H9 (cell line): Measurements from ENCODE around the gene ATP7B. TPM values are rescaled to one million over a fixed set of nuclear protein-coding genes. Genes with fewer than 3 reads are reported as not detected.

Experiments used
- DNase-seq: peaks from one replicate; pipeline ENCODE4 v3.0.0-alpha.2; 2017
- H2AFZ ChIP-seq: one replicate; pipeline ENCODE4 v1.6.1; 2013; ENCODE audit warnings: mild to moderate bottlenecking, low read length, control low read depth, moderate library complexity
- H2AK5ac ChIP-seq: 2 replicates; pipeline ENCODE4 v1.6.1; 2013; ENCODE audit warnings: low read length, control low read depth, mixed read lengths; ENCODE audit not compliant: insufficient read length
- H2BK120ac ChIP-seq: one replicate; pipeline ENCODE4 v1.6.1; 2013; ENCODE audit warnings: low read depth, mild to moderate bottlenecking, low read length, control low read depth, inconsistent platforms; ENCODE audit not compliant: poor library complexity, severe bottlenecking
- H2BK12ac ChIP-seq: 2 replicates; pipeline ENCODE4 v1.6.1; 2013; ENCODE audit warnings: low read length, control low read depth, mixed read lengths, low read depth; ENCODE audit not compliant: insufficient read length
- H2BK15ac ChIP-seq: 2 replicates; pipeline ENCODE4 v1.6.1; 2013; ENCODE audit warnings: low read depth, low read length, control low read depth
- H2BK20ac ChIP-seq: one replicate; pipeline ENCODE4 v1.6.1; 2013; ENCODE audit warnings: low read depth, mild to moderate bottlenecking, low read length, control low read depth, inconsistent platforms; ENCODE audit not compliant: poor library complexity, severe bottlenecking
- H2BK5ac ChIP-seq: 2 replicates; pipeline ENCODE4 v1.6.1; 2013; ENCODE audit warnings: low read length, control low read depth, mixed read lengths; ENCODE audit not compliant: insufficient read length
- H3K14ac ChIP-seq: 2 replicates; pipeline ENCODE4 v1.6.1; 2013; ENCODE audit warnings: low read length, control low read depth; ENCODE audit not compliant: insufficient read depth
- H3K18ac ChIP-seq: 2 replicates; pipeline ENCODE4 v1.6.1; 2013; ENCODE audit warnings: low read depth, mild to moderate bottlenecking, mixed read lengths, low read length, control low read depth; ENCODE audit not compliant: insufficient read length
- H3K23ac ChIP-seq: 2 replicates; pipeline ENCODE4 v1.6.1; 2013; ENCODE audit warnings: low read length, control low read depth, mixed read lengths, low read depth; ENCODE audit not compliant: insufficient read length
- H3K23me2 ChIP-seq: 2 replicates; pipeline ENCODE4 v1.6.1; 2013; ENCODE audit warnings: low read depth, mild to moderate bottlenecking, mixed read lengths, low read length, control low read depth; ENCODE audit not compliant: insufficient read length, poor library complexity, severe bottlenecking
- H3K27ac ChIP-seq: 2 replicates; pipeline ENCODE4 v1.5.1; 2013; ENCODE audit warnings: low read length, control low read depth, mixed read lengths, low read depth; ENCODE audit not compliant: insufficient read length
- H3K27me3 ChIP-seq: 2 replicates; pipeline ENCODE4 v1.6.1; 2013; ENCODE audit warnings: low read length, control low read depth, inconsistent platforms; ENCODE audit not compliant: insufficient read depth
- H3K4ac ChIP-seq: 2 replicates; pipeline ENCODE4 v1.6.1; 2013; ENCODE audit warnings: low read depth, mild to moderate bottlenecking, control low read depth, inconsistent platforms, low read length, moderate library complexity
- H3K4me1 ChIP-seq: 2 replicates; pipeline ENCODE4 v1.6.1; 2013; ENCODE audit warnings: low read length, control low read depth, inconsistent platforms; ENCODE audit not compliant: insufficient read depth
- H3K4me2 ChIP-seq: 2 replicates; pipeline ENCODE4 v1.6.1; 2013; ENCODE audit warnings: low read length, control low read depth, mixed read lengths; ENCODE audit not compliant: insufficient read length, insufficient read depth
- H3K56ac ChIP-seq: 2 replicates; pipeline ENCODE4 v1.6.1; 2013; ENCODE audit warnings: low read depth, mild to moderate bottlenecking, mixed read lengths, low read length, control low read depth; ENCODE audit not compliant: insufficient read length
- H3K79me1 ChIP-seq: 2 replicates; pipeline ENCODE4 v1.6.1; 2013; ENCODE audit warnings: low read depth, mild to moderate bottlenecking, moderate library complexity, low read length, control low read depth, inconsistent platforms; ENCODE audit not compliant: insufficient read depth, poor library complexity, severe bottlenecking
- H3K79me2 ChIP-seq: 2 replicates; pipeline ENCODE4 v1.6.1; 2013; ENCODE audit warnings: low read length, control low read depth, inconsistent platforms; ENCODE audit not compliant: insufficient read depth
- H3K9ac ChIP-seq: 2 replicates; pipeline ENCODE4 v1.6.1; 2013; ENCODE audit warnings: low read length, control low read depth, mixed read lengths; ENCODE audit not compliant: insufficient read length; ENCODE audit errors: extremely low read depth
- H3K9me3 ChIP-seq: one replicate; pipeline ENCODE4 v1.6.1; 2013; ENCODE audit warnings: low read depth, low read length, inconsistent platforms; ENCODE audit not compliant: control insufficient read depth
- H3T11ph ChIP-seq: one replicate; pipeline ENCODE4 v1.6.1; 2013; ENCODE audit warnings: mild to moderate bottlenecking, low read length, control low read depth, inconsistent platforms
- H4K20me1 ChIP-seq: one replicate; pipeline ENCODE4 v1.6.1; 2013; ENCODE audit not compliant: control insufficient read depth, insufficient read length, insufficient read depth
- H4K5ac ChIP-seq: 2 replicates; pipeline ENCODE4 v1.6.1; 2013; ENCODE audit warnings: low read depth, mild to moderate bottlenecking, mixed read lengths, low read length, control low read depth; ENCODE audit not compliant: insufficient read length
- H4K8ac ChIP-seq: replicated peaks from 2 replicates; pipeline ENCODE4 v1.6.1; 2013; ENCODE audit warnings: low read length, control low read depth, mixed read lengths, low read depth; ENCODE audit not compliant: insufficient read length
- H4K91ac ChIP-seq: 2 replicates; pipeline ENCODE4 v1.6.1; 2013; ENCODE audit warnings: low read depth, mild to moderate bottlenecking, moderate library complexity, mixed read lengths, low read length, control low read depth; ENCODE audit not compliant: insufficient read length
- H3K27ac Mint-ChIP-seq, 3 experiments: 2 replicates in 2 of 3; 3 replicates in 1 of 3; pipeline ENCODE4 v1.8.0; 2020 to 2021; ENCODE audit warnings: mixed read lengths in 3 of 3, mild to moderate bottlenecking in 1 of 3, moderate library complexity in 1 of 3
- H3K27me3 Mint-ChIP-seq: 2 replicates; pipeline ENCODE4 v1.8.0; 2021; ENCODE audit warnings: low read depth, mild to moderate bottlenecking, moderate library complexity, mixed read lengths
- H3K36me3 Mint-ChIP-seq, 3 experiments: 2 replicates in 2 of 3; 3 replicates in 1 of 3; pipeline ENCODE4 v1.8.0; 2020 to 2021; ENCODE audit warnings: low read depth in 3 of 3, mixed read lengths in 3 of 3; ENCODE audit not compliant: insufficient read depth in 1 of 3
- H3K4me1 Mint-ChIP-seq, 2 experiments: 2 replicates each; pipeline ENCODE4 v1.8.0; 2020; ENCODE audit warnings: mixed read lengths in 2 of 2
- H3K4me3 Mint-ChIP-seq, 2 experiments: 2 replicates in 1 of 2; 3 replicates in 1 of 2; pipeline ENCODE4 v1.8.0; 2020 to 2021; ENCODE audit warnings: mild to moderate bottlenecking in 2 of 2, mixed read lengths in 2 of 2, moderate library complexity in 1 of 2
- H3K9me3 Mint-ChIP-seq, 2 experiments: 2 replicates in 1 of 2; 3 replicates in 1 of 2; pipeline ENCODE4 v1.8.0; 2020; ENCODE audit warnings: mild to moderate bottlenecking in 2 of 2, mixed read lengths in 2 of 2, moderate library complexity in 1 of 2
- CTCF ChIP-seq: fragments of 200-600 bp; sonication (generic); conservative IDR thresholded peaks from 3 replicates; pipeline ENCODE4 v1.8.0; 2021; ENCODE audit warnings: antibody characterized with exemption, mild to moderate bottlenecking
- WGBS: extraction: QIAGEN DNeasy Blood & Tissue Kit; methylation state at CpG from one replicate; pipeline ENCODE4 v1.1.7; 2013; ENCODE audit warnings: missing lambda C conversion rate, low lambda C conversion rate, mixed read lengths; ENCODE audit not compliant: insufficient read length; ENCODE audit errors: extremely low coverage; 5-methylcytosine and 5-hydroxymethylcytosine counted together
- total RNA-seq: library from RNA; stranded (reverse); gene quantifications from 2 replicates; pipeline ENCODE4 v1.2.1, GENCODE V29; 2021

The ATP7B gene
- total RNA-seq, 1 experiment from 2014 or later: 5.8 TPM

GRCh38 chr13:51913421-51914136 is 97.7 kb downstream of the ATP7B start:
- Histone ChIP-seq H2AK5ac (no peak overlapping the region), H2BK5ac (no peak overlapping the region), H2BK12ac (no peak overlapping the region), H2AFZ (no peak overlapping the region), H4K20me1 (no peaks in the 10 kb centered on the region), H4K5ac (no peak overlapping the region), H3K18ac (no peak overlapping the region), H3K4ac (no peak overlapping the region), H3K27ac (no peak overlapping the region), H3K27me3 (no peaks in the 10 kb centered on the region), H4K91ac (no peak overlapping the region), H3K14ac (no peak overlapping the region), H3K9ac (no peak overlapping the region), H3K4me1 (no peaks in the 10 kb centered on the region), H2BK15ac (no peak overlapping the region), H3K23me2 (no peaks in the 10 kb centered on the region), H2BK120ac (no peak overlapping the region), H4K8ac (no peak overlapping the region), H2BK20ac (no peak overlapping the region), H3K9me3 (no peaks in the 10 kb centered on the region), H3K79me1 (no peaks in the 10 kb centered on the region), H3K56ac (no peak overlapping the region), H3K79me2 (no peaks in the 10 kb centered on the region), H3K4me2 (no peak overlapping the region), H3T11ph (no peak overlapping the region), H3K23ac (no peak overlapping the region)
- DNase-seq: peak; percentile 62
- Mint-ChIP-seq H3K4me3 (no peak overlapping the region; a peak in 1 of 5 replicates), H3K4me1 (peaks cover 5 to 8% of the 10 kb centered on the region in 2 experiments), H3K27ac (no peak overlapping the region), H3K36me3 (no peaks in the 10 kb centered on the region), H3K9me3 (no peaks in the 10 kb centered on the region), H3K27me3 (peaks cover 4% of the 10 kb centered on the region)
- no CpG with 5 or more reads among the region's 4 CpGs for WGBS
- TF ChIP-seq CTCF: peak; percentile 41
